Fibroblast of lung (primary cell): ENCODE measurements around the gene ABHD4. TPM values are rescaled to one million over a fixed set of nuclear protein-coding genes. Genes with fewer than 3 reads are reported as not detected.

Experiments
- DNase-seq, 2 donors: peaks; one replicate each; pipeline versions ENCODE4 v3.0.0 to v3.0.0-alpha.2; 2010; ENCODE audit warnings: low read depth in 2 of 2
- H2AFZ ChIP-seq: 2 replicates; pipeline ENCODE4 v1.5.1; 2012; ENCODE audit warnings: low read length, control low read depth, inconsistent platforms
- H3K27ac ChIP-seq: 2 replicates; pipeline ENCODE4 v1.5.1; 2011; ENCODE audit warnings: low read length, control low read depth; ENCODE audit not compliant: insufficient read depth
- H3K27me3 ChIP-seq: 2 replicates; pipeline ENCODE4 v1.5.1; 2011; ENCODE audit warnings: mild to moderate bottlenecking, low read length; ENCODE audit not compliant: control insufficient read depth, insufficient read depth
- H3K36me3 ChIP-seq: 2 replicates; pipeline ENCODE4 v1.5.1; 2011; ENCODE audit warnings: low read length; ENCODE audit not compliant: control insufficient read depth, insufficient read depth
- H3K4me1 ChIP-seq: 2 replicates; pipeline ENCODE4 v1.5.1; 2011; ENCODE audit warnings: low read length; ENCODE audit not compliant: control insufficient read depth, insufficient read depth; ENCODE audit errors: extremely low read depth
- H3K4me2 ChIP-seq: 2 replicates; pipeline ENCODE4 v1.5.1; 2011; ENCODE audit warnings: low read length, control low read depth; ENCODE audit not compliant: insufficient read depth; ENCODE audit errors: extremely low read depth
- H3K4me3 ChIP-seq, 4 experiments: fragments of 200-600 bp in 1 of 4; sonication (generic) in 1 of 4; replicated peaks in 1 of 4; 2 replicates each; pipeline ENCODE4 v1.5.1; 2011 to 2016; ENCODE audit warnings: low read length in 4 of 4, low read depth in 3 of 4, mild to moderate bottlenecking in 3 of 4, control low read depth in 2 of 4, inconsistent platforms in 1 of 4, mixed read lengths in 1 of 4; ENCODE audit not compliant: insufficient read depth in 1 of 4; ENCODE audit errors: control extremely low read depth in 1 of 4
- H3K79me2 ChIP-seq: 2 replicates; pipeline ENCODE4 v1.5.1; 2012; ENCODE audit warnings: mild to moderate bottlenecking, low read length, inconsistent platforms; ENCODE audit not compliant: control insufficient read depth, insufficient read depth
- H3K9ac ChIP-seq: 2 replicates; pipeline ENCODE4 v1.5.1; 2011; ENCODE audit warnings: mild to moderate bottlenecking, low read length, control low read depth; ENCODE audit not compliant: insufficient read depth
- H3K9me3 ChIP-seq: 2 replicates; pipeline ENCODE4 v1.5.1; 2012; ENCODE audit warnings: low read depth, low read length; ENCODE audit not compliant: control insufficient read depth, insufficient read depth
- H4K20me1 ChIP-seq: 2 replicates; pipeline ENCODE4 v1.5.1; 2011; ENCODE audit warnings: low read length; ENCODE audit not compliant: control insufficient read depth, insufficient read depth; ENCODE audit errors: extremely low read depth
- EZH2 ChIP-seq: IDR thresholded peaks from 2 replicates; pipeline ENCODE4 v1.5.1; 2012; ENCODE audit warnings: low read length, control low read depth, mild to moderate bottlenecking; ENCODE audit errors: missing control alignments
- polyA plus RNA-seq, 2 donors: library from polyadenylated mRNA; depleted of rRNA in 1 of 2; stranded (reverse) in 1 of 2; unstranded in 1 of 2; fragments of >200 nt; gene quantifications; 2 replicates each; pipeline ENCODE4 v1.2.1, GENCODE V29; 2011 to 2012; ENCODE audit warnings: missing spikeins in 1 of 2
- total RNA-seq: library from RNA; depleted of rRNA; stranded (reverse); fragments of >200 nt; gene quantifications from 2 replicates; pipeline ENCODE4 v1.2.1, GENCODE V29; 2014
- TF ChIP-seq, protein P1 (sequence below), 2 donors: IDR thresholded peaks in 1 of 2; conservative IDR thresholded peaks in 1 of 2; 1 replicate in 1 of 2; 2 replicates in 1 of 2; pipeline ENCODE4 v1.5.1; 2011 to 2012; ENCODE audit warnings: low read length in 2 of 2, control low read depth in 1 of 2, inconsistent platforms in 1 of 2, low read depth in 1 of 2, mild to moderate bottlenecking in 1 of 2

The ABHD4 gene
- total and polyA plus RNA-seq, 2 donors (not counting 1 experiment from before 2014, with no cell fraction given) = 40.0 to 61.2 TPM

GRCh38 chr14:22626590-22626989 is 28.5 kb downstream of the ABHD4 start:
- H3K9me3 ChIP-seq = no peaks in the 10 kb centered on the region
- H3K4me2 ChIP-seq = no peak overlapping the region
- H3K4me1 ChIP-seq = peaks cover 4% of the 10 kb centered on the region
- TF ChIP-seq, protein P1, sequence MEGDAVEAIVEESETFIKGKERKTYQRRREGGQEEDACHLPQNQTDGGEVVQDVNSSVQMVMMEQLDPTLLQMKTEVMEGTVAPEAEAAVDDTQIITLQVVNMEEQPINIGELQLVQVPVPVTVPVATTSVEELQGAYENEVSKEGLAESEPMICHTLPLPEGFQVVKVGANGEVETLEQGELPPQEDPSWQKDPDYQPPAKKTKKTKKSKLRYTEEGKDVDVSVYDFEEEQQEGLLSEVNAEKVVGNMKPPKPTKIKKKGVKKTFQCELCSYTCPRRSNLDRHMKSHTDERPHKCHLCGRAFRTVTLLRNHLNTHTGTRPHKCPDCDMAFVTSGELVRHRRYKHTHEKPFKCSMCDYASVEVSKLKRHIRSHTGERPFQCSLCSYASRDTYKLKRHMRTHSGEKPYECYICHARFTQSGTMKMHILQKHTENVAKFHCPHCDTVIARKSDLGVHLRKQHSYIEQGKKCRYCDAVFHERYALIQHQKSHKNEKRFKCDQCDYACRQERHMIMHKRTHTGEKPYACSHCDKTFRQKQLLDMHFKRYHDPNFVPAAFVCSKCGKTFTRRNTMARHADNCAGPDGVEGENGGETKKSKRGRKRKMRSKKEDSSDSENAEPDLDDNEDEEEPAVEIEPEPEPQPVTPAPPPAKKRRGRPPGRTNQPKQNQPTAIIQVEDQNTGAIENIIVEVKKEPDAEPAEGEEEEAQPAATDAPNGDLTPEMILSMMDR (conservative IDR thresholded peaks at IDR 0.05 in 1 of 2, IDR thresholded peaks at IDR 0.05 in 1 of 2; ENCODE audit: low read depth in 1 of 2, low read length in 2 of 2) = no peak
- no peak for TF ChIP-seq EZH2
- no peaks in the 10 kb centered on the region for H3K27me3 ChIP-seq
- H3K4me3 ChIP-seq = no peak overlapping the region
- H3K9ac ChIP-seq = no peak overlapping the region
- no peaks in the 10 kb centered on the region for H3K36me3 ChIP-seq
- H4K20me1 ChIP-seq = no peaks in the 10 kb centered on the region
- no peak overlapping the region for H2AFZ ChIP-seq
- H3K27ac ChIP-seq = no peak overlapping the region
- no peaks in the 10 kb centered on the region for H3K79me2 ChIP-seq
- DNase-seq = no peak

DNA sequence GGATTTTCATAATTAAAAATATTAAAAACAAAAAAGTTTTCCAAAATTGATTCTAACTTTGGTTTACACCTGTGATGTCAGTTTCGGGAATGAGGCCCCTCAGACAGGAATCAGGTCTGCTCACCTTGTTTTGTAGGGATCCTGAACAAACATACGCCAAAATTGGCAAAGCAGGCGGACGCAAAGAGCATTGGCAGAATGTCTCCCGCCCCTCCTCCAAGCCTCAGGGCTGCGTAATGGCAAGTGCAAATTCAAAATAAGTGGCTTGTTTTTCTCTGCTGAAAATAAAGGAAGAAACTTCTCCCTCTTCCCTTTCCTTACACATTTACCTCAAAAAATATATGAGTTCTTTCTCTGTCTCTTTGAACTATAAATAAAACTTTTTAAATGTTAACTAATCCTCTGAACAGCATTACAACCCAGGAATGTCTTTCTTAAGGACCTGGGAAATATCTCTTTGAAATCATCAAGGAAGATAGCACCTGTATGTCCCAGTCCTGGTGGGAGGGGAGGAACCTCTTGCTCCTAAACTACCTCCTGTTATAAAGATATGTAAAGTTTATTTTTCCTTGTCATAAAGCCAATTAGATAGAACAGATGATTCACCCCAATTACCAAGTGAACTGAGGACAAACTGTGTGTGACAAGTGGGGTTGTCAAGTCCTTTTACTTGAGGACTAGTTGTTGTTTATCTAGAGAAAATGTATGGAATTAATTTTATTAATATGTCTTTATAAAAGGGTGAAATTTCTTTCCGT is 29.6 kb downstream of the ABHD4 start:
- no peak overlapping the region for H3K4me3 ChIP-seq
- no peaks in the 10 kb centered on the region for H3K79me2 ChIP-seq
- H3K4me2 ChIP-seq = no peak overlapping the region
- no peak for DNase-seq
- no peak overlapping the region for H3K9ac ChIP-seq
- no peaks in the 10 kb centered on the region for H3K36me3 ChIP-seq
- H4K20me1 ChIP-seq = no peaks in the 10 kb centered on the region
- no peak overlapping the region for H3K27ac ChIP-seq
- no peak overlapping the region for H2AFZ ChIP-seq
- H3K9me3 ChIP-seq = no peaks in the 10 kb centered on the region
- no peaks in the 10 kb centered on the region for H3K27me3 ChIP-seq
- no peak for TF ChIP-seq EZH2
- TF ChIP-seq, protein P1 (conservative IDR thresholded peaks at IDR 0.05 in 1 of 2, IDR thresholded peaks at IDR 0.05 in 1 of 2; ENCODE audit: low read depth in 1 of 2, low read length in 2 of 2) = no peak
- H3K4me1 ChIP-seq = no peaks in the 10 kb centered on the region

DNA sequence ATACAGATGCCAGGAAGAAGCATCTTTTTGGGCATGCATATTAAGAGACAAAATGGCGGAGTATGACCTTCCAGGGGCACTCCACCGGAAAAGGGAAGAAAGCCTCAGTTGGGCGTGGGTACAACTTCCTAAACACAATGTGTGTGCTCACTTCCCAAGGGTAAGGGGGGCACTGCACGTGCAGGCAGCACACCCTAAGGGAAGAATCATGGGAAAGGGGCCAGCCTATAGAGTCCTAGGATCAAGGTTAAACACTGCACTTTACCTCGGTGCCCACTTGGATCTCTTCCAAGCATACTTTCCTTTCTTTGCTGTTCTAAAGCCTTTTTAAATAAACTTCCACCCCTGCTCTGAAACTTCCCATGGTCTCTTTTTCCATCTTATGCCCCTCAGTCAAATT is 31.3 kb downstream of the ABHD4 start:
- no peak overlapping the region for H3K27ac ChIP-seq
- TF ChIP-seq, protein P1 (conservative IDR thresholded peaks at IDR 0.05 in 1 of 2, IDR thresholded peaks at IDR 0.05 in 1 of 2; ENCODE audit: low read depth in 1 of 2, low read length in 2 of 2) = no peak

More for the DNA sequence above, 31.3 kb downstream of the ABHD4 start:
- peaks cover 4% of the 10 kb centered on the region for H3K27me3 ChIP-seq
- H3K79me2 ChIP-seq = no peaks in the 10 kb centered on the region
- no peaks in the 10 kb centered on the region for H3K9me3 ChIP-seq
- no peak overlapping the region for H3K4me2 ChIP-seq
- H3K36me3 ChIP-seq = no peaks in the 10 kb centered on the region
- no peak overlapping the region for H3K9ac ChIP-seq
- H3K4me3 ChIP-seq = no peak overlapping the region
- no peaks in the 10 kb centered on the region for H3K4me1 ChIP-seq
- DNase-seq = no peak
- H4K20me1 ChIP-seq = no peaks in the 10 kb centered on the region
- H2AFZ ChIP-seq = no peak overlapping the region
